ENCODE measurements around the gene CBX5. TPM values are rescaled to one million over a fixed set of nuclear protein-coding genes. Genes with fewer than 3 reads are reported as not detected.

The CBX5 gene
- total and polyA plus RNA-seq, 9 of the 15 experiments (the other 6 are each of a cell fraction or from before 2014, with no cell fraction given): 32.6 to 102 (median 59.2) TPM

- TF ChIP-seq ETV6 (IDR thresholded peaks at IDR 0.05; ENCODE audit: borderline replicate concordance in 1 of 2, low read depth in 2 of 2, low read length in 1 of 2) (no peak), ETV6 (CRISPR knock-in tag; IDR thresholded peaks at IDR 0.05; ENCODE audit: borderline replicate concordance) (no peak), THAP12 (CRISPR knock-in tag; IDR thresholded peaks at IDR 0.05) (peak; percentile 94), ZNF197 (CRISPR knock-in tag; IDR thresholded peaks at IDR 0.05; ENCODE audit: low read depth) (no peak), ZNF274 (IDR thresholded peaks at IDR 0.05; ENCODE audit: borderline replicate concordance, low read depth, low read length) (no peak), XRCC3 (IDR thresholded peaks at IDR 0.05) (no peak), NCOA1 (IDR thresholded peaks at IDR 0.05; ENCODE audit: low read depth) (no peak), SAP30 (IDR thresholded peaks at IDR 0.05; ENCODE audit: borderline replicate concordance, insufficient read depth, low read depth, low read length, poor library complexity, severe bottlenecking) (no peak), MEIS2 (IDR thresholded peaks at IDR 0.05; ENCODE audit: partially characterized antibody) (peak; percentile 99), RFX7 (CRISPR knock-in tag; IDR thresholded peaks at IDR 0.05) (no peak), ZNF699 (CRISPR knock-in tag; IDR thresholded peaks at IDR 0.05; ENCODE audit: insufficient replicate concordance) (no peak), ZNF707 (CRISPR knock-in tag; conservative IDR thresholded peaks at IDR 0.05) (no peak), GTF2F1 (IDR thresholded peaks at IDR 0.05; ENCODE audit: low read depth, low read length) (peak; percentile 58; the same call in 1 of the 2 replicates), ZNF140 (CRISPR knock-in tag; IDR thresholded peaks at IDR 0.05) (no peak), SRSF7 (optimal IDR thresholded peaks at IDR 0.05; ENCODE audit: low read depth, low read length) (no peak), ZNF174 (CRISPR knock-in tag; IDR thresholded peaks at IDR 0.05) (no peak), NFIX (CRISPR knock-in tag; IDR thresholded peaks at IDR 0.05; ENCODE audit: low read depth) (no peak), HNRNPH1 (optimal IDR thresholded peaks at IDR 0.05; ENCODE audit: low read depth, low read length) (no peak), WHSC1 (IDR thresholded peaks at IDR 0.05; ENCODE audit: low read length) (no peak), HDAC3 (IDR thresholded peaks at IDR 0.05; ENCODE audit: borderline replicate concordance, partially characterized antibody) (no peak), NRF1 (conservative IDR thresholded peaks at IDR 0.05 in 1 of 2, IDR thresholded peaks at IDR 0.05 in 1 of 2) (peak; percentile 100), USF1 (CRISPR knock-in tag; IDR thresholded peaks at IDR 0.05) (peak; percentile 68), ZNF764 (CRISPR knock-in tag; IDR thresholded peaks at IDR 0.05; ENCODE audit: low read depth) (no peak), CREB5 (CRISPR knock-in tag; IDR thresholded peaks at IDR 0.05) (no peak)
Measured at GRCh38 chr12:54279632-54280467, at the start of gene CBX5 (continued).
